Mesenchymal stem cell (in vitro differentiated cells and primary cell): ENCODE measurements around the gene SPATA25.
A peak's percentile ranks its signal among the peaks of the same experiment; 100 is the strongest.

Experiments
- DNase-seq: peaks from one replicate; pipeline ENCODE4 v3.0.0-alpha.2; 2013
- H2AFZ ChIP-seq: one replicate; pipeline ENCODE4 v1.6.1; 2013; ENCODE audit warnings: low read depth, mild to moderate bottlenecking, control low read depth, inconsistent platforms, low read length, moderate library complexity
- H2AK5ac ChIP-seq: 2 replicates; pipeline ENCODE4 v1.6.1; 2013; ENCODE audit warnings: low read length, moderate library complexity, mild to moderate bottlenecking, inconsistent platforms; ENCODE audit not compliant: severe bottlenecking
- H2BK120ac ChIP-seq: one replicate; pipeline ENCODE4 v1.6.1; 2013; ENCODE audit warnings: low read depth, mild to moderate bottlenecking, inconsistent platforms, low read length, moderate library complexity
- H2BK12ac ChIP-seq, 2 experiments: one replicate each; pipeline ENCODE4 v1.6.1; 2013; ENCODE audit warnings: inconsistent platforms in 2 of 2, low read length in 2 of 2, mild to moderate bottlenecking in 2 of 2, moderate library complexity in 2 of 2, control low read depth in 1 of 2
- H2BK15ac ChIP-seq: one replicate; pipeline ENCODE4 v1.6.1; 2013; ENCODE audit warnings: mild to moderate bottlenecking, low read depth, inconsistent platforms; ENCODE audit not compliant: poor library complexity, severe bottlenecking
- H2BK5ac ChIP-seq: 2 replicates; pipeline ENCODE4 v1.6.1; 2013; ENCODE audit warnings: low read depth, mild to moderate bottlenecking, low read length, control low read depth, inconsistent platforms; ENCODE audit not compliant: poor library complexity, severe bottlenecking
- H3K14ac ChIP-seq, 2 experiments: one replicate each; pipeline ENCODE4 v1.6.1; 2013; ENCODE audit warnings: inconsistent platforms in 2 of 2, low read length in 2 of 2, control low read depth in 1 of 2, mild to moderate bottlenecking in 1 of 2, moderate library complexity in 1 of 2
- H3K18ac ChIP-seq, 2 experiments: one replicate each; pipeline ENCODE4 v1.6.1; 2013; ENCODE audit warnings: inconsistent platforms in 2 of 2, low read length in 2 of 2, control low read depth in 1 of 2, low read depth in 1 of 2, mild to moderate bottlenecking in 1 of 2
- H3K23ac ChIP-seq, 2 experiments: one replicate each; pipeline ENCODE4 v1.6.1; 2013; ENCODE audit warnings: inconsistent platforms in 2 of 2, low read length in 2 of 2, mild to moderate bottlenecking in 2 of 2, moderate library complexity in 2 of 2, control low read depth in 1 of 2
- H3K27ac ChIP-seq: 2 replicates; pipeline ENCODE4 v1.5.1; 2013; ENCODE audit warnings: mild to moderate bottlenecking, moderate library complexity, low read length, control low read depth, inconsistent platforms; ENCODE audit not compliant: poor library complexity, severe bottlenecking
- H3K27me3 ChIP-seq, 2 experiments: 2 replicates each; pipeline versions ENCODE4 v1.6.1 to v1.7.0; 2013; ENCODE audit warnings: low read length in 2 of 2, mild to moderate bottlenecking in 2 of 2, moderate library complexity in 2 of 2, control low read depth in 1 of 2, inconsistent platforms in 1 of 2; ENCODE audit not compliant: control insufficient read depth in 1 of 2, insufficient read depth in 1 of 2
- H3K36me3 ChIP-seq, 2 experiments: 2 replicates each; pipeline versions ENCODE4 v1.6.1 to v1.7.0; 2013; ENCODE audit warnings: low read length in 2 of 2, control low read depth in 1 of 2, inconsistent platforms in 1 of 2, low read depth in 1 of 2, mild to moderate bottlenecking in 1 of 2; ENCODE audit not compliant: insufficient read depth in 2 of 2, control insufficient read depth in 1 of 2
- H3K4ac ChIP-seq, 2 experiments: one replicate each; pipeline ENCODE4 v1.6.1; 2013; ENCODE audit warnings: inconsistent platforms in 2 of 2, low read length in 2 of 2, mild to moderate bottlenecking in 2 of 2, moderate library complexity in 2 of 2, control low read depth in 1 of 2, low read depth in 1 of 2
- H3K4me1 ChIP-seq: 2 replicates; pipeline ENCODE4 v1.6.1; 2013; ENCODE audit warnings: low read depth, low read length, control low read depth; ENCODE audit not compliant: control insufficient read depth, insufficient read depth
- H3K4me2 ChIP-seq: 2 replicates; pipeline ENCODE4 v1.6.1; 2013; ENCODE audit warnings: low read length, mild to moderate bottlenecking, inconsistent platforms; ENCODE audit not compliant: poor library complexity, severe bottlenecking
- H3K4me3 ChIP-seq, 2 experiments: 2 replicates each; pipeline versions ENCODE4 v1.5.1 to v1.7.0; 2013; ENCODE audit warnings: low read length in 2 of 2, mild to moderate bottlenecking in 2 of 2, control low read depth in 1 of 2, low read depth in 1 of 2; ENCODE audit not compliant: insufficient read depth in 1 of 2
- H3K79me1 ChIP-seq: replicated peaks from 2 replicates; pipeline ENCODE4 v1.6.1; 2013; ENCODE audit warnings: mild to moderate bottlenecking, control low read depth, low read length, inconsistent platforms; ENCODE audit not compliant: poor library complexity, severe bottlenecking
- H3K9ac ChIP-seq: 2 replicates; pipeline ENCODE4 v1.7.0; 2013; ENCODE audit warnings: mild to moderate bottlenecking, low read length, moderate library complexity
- H3K9me3 ChIP-seq: 2 replicates; pipeline ENCODE4 v1.7.0; 2013; ENCODE audit warnings: mild to moderate bottlenecking, low read length; ENCODE audit not compliant: control insufficient read depth
- H4K8ac ChIP-seq: one replicate; pipeline ENCODE4 v1.6.1; 2013; ENCODE audit warnings: inconsistent platforms, mild to moderate bottlenecking, low read length, moderate library complexity
- H4K91ac ChIP-seq: one replicate; pipeline ENCODE4 v1.6.1; 2013; ENCODE audit warnings: mild to moderate bottlenecking, low read length, inconsistent platforms
- WGBS: methylation state at CpG from one replicate; pipeline ENCODE4 v1.1.7; 2013; ENCODE audit warnings: mixed read lengths; 5-methylcytosine and 5-hydroxymethylcytosine counted together

Gene SPATA25

GRCh38 chr20:45912344-45912682 lies 24.9 kb upstream of the SPATA25 start:
- H3K27ac ChIP-seq: peak overlapping the region; percentile 16
- 26% methylated on average over 4 of the region's 4 CpGs for WGBS
- H3K4me3 ChIP-seq: peak overlapping the region; percentile 72 to 75
- H2BK15ac ChIP-seq: peak overlapping the region; percentile 95
- peaks cover 15 to 17% of the 10 kb centered on the region in 2 experiments for H3K36me3 ChIP-seq
- H3K79me1 ChIP-seq: peaks cover 10% of the 10 kb centered on the region
- H3K18ac ChIP-seq: peak overlapping the region; percentile 72 to 90
- H2BK5ac ChIP-seq: no peak overlapping the region
- DNase-seq: no peak
- H3K4me1 ChIP-seq: peaks cover 19% of the 10 kb centered on the region
- peak overlapping the region; percentile 92 for H4K8ac ChIP-seq
- no peak overlapping the region for H3K14ac ChIP-seq
- peak overlapping the region; percentile 71 for H2BK120ac ChIP-seq
- peak overlapping the region; percentile 62 to 93 for H3K4ac ChIP-seq
- peak overlapping the region; percentile 83 for H2AK5ac ChIP-seq
- peak overlapping the region; percentile 88 for H3K4me2 ChIP-seq
- peak overlapping the region; percentile 81 for H3K9ac ChIP-seq
- peak overlapping the region; percentile 52 to 60 for H2BK12ac ChIP-seq
- H4K91ac ChIP-seq: peak overlapping the region; percentile 64
- peak overlapping the region in 1 of 2 experiments; percentile 43 for H3K23ac ChIP-seq
- no peaks in the 10 kb centered on the region for H3K27me3 ChIP-seq
- peak overlapping the region; percentile 61 for H2AFZ ChIP-seq
- no peaks in the 10 kb centered on the region for H3K9me3 ChIP-seq

DNA sequence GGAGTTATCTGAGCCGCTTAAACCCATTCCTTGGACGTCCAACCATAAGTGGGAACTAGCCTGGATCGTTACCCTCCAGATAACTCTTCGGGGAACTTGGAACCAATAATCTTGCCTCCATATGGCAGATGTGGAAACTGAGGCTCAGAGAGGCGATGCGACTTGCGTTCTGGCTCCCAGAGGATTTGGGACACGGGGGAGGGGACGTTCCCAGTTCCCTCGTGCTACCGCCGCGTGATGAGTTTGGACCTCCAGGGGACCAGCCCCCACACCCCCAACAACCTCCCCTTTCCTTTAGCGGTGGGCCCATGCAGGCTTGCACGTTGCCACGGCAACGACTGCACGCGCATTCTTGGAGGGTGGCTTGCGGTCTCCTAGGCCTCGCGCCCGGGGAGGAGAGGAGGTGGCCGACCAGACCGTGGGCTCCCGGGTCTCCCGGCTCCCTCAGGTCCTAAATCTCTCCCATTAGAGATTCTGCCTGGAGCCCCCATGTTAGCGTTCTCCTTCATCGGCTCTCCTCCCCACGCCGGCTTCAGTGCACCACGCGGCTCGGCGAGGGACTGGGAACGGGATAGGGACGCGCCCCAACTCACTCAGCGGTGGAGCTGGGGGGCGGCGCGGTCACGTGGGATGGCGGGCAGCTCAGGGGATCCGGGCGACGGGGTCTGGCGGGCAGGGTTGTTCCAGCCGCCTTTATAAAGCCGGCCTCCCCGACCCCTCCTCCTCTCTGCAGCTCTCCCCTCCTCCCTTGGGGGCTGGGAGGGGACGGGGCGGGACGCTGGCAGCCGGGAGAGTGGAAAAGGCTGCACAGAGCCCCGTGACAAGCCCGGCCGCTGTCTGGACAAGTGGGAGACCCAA lies 24.3 kb upstream of the SPATA25 start, which contains the start of gene PLTP:
TSS of gene PLTP (minus strand) at position 670 of the 858 bp plus-strand sequence. CDS start 703 bp downstream, outside the sequence.
- under 1% methylated on average over 41 of the region's 58 CpGs for WGBS

DNA sequence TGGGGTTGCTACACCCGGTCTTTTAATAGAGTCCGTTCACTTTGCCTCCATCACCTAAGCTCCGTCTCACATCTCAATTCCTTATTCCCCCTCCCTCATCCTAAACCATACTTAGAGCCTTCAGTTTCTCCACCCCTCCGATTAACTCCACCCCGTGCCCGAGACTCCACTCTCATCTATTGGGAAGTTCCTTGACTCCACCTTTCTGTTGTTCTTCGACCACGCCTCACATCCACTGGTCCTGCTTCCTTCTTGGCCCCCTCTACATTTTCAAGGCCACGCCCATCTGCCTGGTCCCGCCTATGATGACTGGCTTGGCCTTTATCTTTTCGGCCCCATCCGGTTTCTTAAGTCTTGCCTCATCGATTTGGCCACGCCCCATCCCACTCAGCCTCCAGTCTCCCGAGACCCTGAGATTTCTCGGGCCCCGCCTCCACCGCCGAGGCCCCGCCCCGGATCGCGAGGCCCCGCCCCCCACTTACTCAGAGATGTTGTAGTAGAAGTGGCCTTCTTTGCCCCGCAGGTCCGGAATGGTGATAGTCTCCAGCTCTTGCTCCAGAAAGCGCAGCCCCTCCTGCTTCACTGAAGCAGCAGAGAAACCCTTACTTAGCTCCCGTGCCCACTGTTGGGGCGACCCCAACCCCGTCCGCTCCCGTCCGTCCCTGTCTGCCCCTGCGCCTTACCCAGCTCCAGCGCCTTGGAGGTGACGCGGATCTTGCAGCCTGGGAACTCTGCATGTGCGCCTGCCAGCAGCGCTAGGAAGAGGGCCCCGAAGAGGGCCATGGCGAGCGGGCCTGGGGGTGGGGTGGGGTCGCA lies 23.5 kb upstream of the SPATA25 start:
- H3K27me3 ChIP-seq: no peaks in the 10 kb centered on the region
- DNase-seq: peak; percentile 99
- no peak overlapping the region for H2AFZ ChIP-seq
- peak overlapping the region in 1 of 2 experiments; percentile 90 for H3K14ac ChIP-seq
- H4K91ac ChIP-seq: peak overlapping the region; percentile 63
- peak overlapping the region; percentile 87 for H4K8ac ChIP-seq
- peak overlapping the region; percentile 92 to 99 for H3K18ac ChIP-seq
- H3K4me1 ChIP-seq: peaks cover 19% of the 10 kb centered on the region
- H3K9me3 ChIP-seq: no peaks in the 10 kb centered on the region
- H2BK5ac ChIP-seq: no peak overlapping the region
- no peak overlapping the region for H3K23ac ChIP-seq
- peaks cover 11% of the 10 kb centered on the region for H3K79me1 ChIP-seq
- H2BK12ac ChIP-seq: no peak overlapping the region
- peak overlapping the region; percentile 81 for H3K9ac ChIP-seq
- peak overlapping the region; percentile 88 for H3K4me2 ChIP-seq
- H2BK15ac ChIP-seq: peak overlapping the region; percentile 61
- H3K36me3 ChIP-seq: peaks cover 23 to 24% of the 10 kb centered on the region in 2 experiments
- H3K4ac ChIP-seq: peak overlapping the region; percentile 33 to 68
- H2BK120ac ChIP-seq: no peak overlapping the region
- peak overlapping the region; percentile 78 for H3K27ac ChIP-seq
- WGBS: 7% methylated on average over 40 of the region's 43 CpGs
- H3K4me3 ChIP-seq: peak overlapping the region; percentile 72 to 75
- H2AK5ac ChIP-seq: no peak overlapping the region

More for the DNA sequence above, 24.3 kb upstream of the SPATA25 start, which contains the start of gene PLTP:
- Histone ChIP-seq H3K79me1 (peaks cover 11% of the 10 kb centered on the region), H3K27ac (peak within 1 kb of the TSS; percentile 78), H2BK120ac (peak within 1 kb of the TSS; percentile 93), H3K36me3 (peaks cover 19 to 20% of the 10 kb centered on the region in 2 experiments), H3K9ac (peak within 1 kb of the TSS; percentile 81), H4K8ac (peak within 1 kb of the TSS; percentile 92), H3K4ac (peak within 1 kb of the TSS; percentile 68 to 93), H3K18ac (peak within 1 kb of the TSS; percentile 92 to 99), H3K9me3 (no peaks in the 10 kb centered on the region), H3K4me1 (peaks cover 19% of the 10 kb centered on the region), H3K23ac (peak within 1 kb of the TSS in 1 of 2 experiments; percentile 57), H3K27me3 (no peaks in the 10 kb centered on the region), H3K4me3 (peak within 1 kb of the TSS; percentile 72 to 75), H2BK15ac (peak within 1 kb of the TSS; percentile 95), H2BK5ac (no peak within 1 kb of the TSS), H2AK5ac (peak within 1 kb of the TSS; percentile 83), H2AFZ (peak within 1 kb of the TSS; percentile 61), H4K91ac (peak within 1 kb of the TSS; percentile 64), H3K14ac (peak within 1 kb of the TSS in 1 of 2 experiments; percentile 90), H3K4me2 (peak within 1 kb of the TSS; percentile 88), H2BK12ac (peak within 1 kb of the TSS; percentile 52 to 60)
- DNase-seq: peak; percentile 85
